CD4-positive, CD25-positive, alpha-beta regulatory T cell (primary cell): ENCODE data around the gene BAIAP2. TPM values are rescaled to one million over a fixed set of nuclear protein-coding genes. Genes with fewer than 3 reads are reported as not detected.

Source experiments
- ATAC-seq, 2 donors: fragments of 150-1000 bp; cut with Tn5 transposase; one replicate each; pipeline ENCODE4 v1.10.0; 2021; ENCODE audit warnings: low read depth in 2 of 2, moderate number of reproducible peaks in 2 of 2, moderate library complexity in 1 of 2
- DNase-seq, 3 donors: peaks; one replicate each; pipeline versions ENCODE4 v3.0.0 to v3.0.0-alpha.2; 2012 to 2022; ENCODE audit warnings: mixed read lengths in 1 of 3
- H3K27ac ChIP-seq: one replicate; pipeline ENCODE4 v1.7.0; 2013; ENCODE audit warnings: mild to moderate bottlenecking, low read length; ENCODE audit not compliant: insufficient read depth, poor library complexity, severe bottlenecking
- H3K27me3 ChIP-seq: one replicate; pipeline ENCODE4 v1.7.0; 2013; ENCODE audit warnings: low read length; ENCODE audit not compliant: control insufficient read depth, insufficient read depth
- H3K36me3 ChIP-seq: one replicate; pipeline ENCODE4 v1.7.0; 2013; ENCODE audit warnings: mild to moderate bottlenecking, low read length, moderate library complexity; ENCODE audit not compliant: control insufficient read depth, insufficient read depth
- H3K4me1 ChIP-seq: 2 replicates; pipeline ENCODE4 v1.7.0; 2013; ENCODE audit warnings: mild to moderate bottlenecking, low read length; ENCODE audit not compliant: insufficient read depth, control insufficient read depth, poor library complexity, severe bottlenecking
- H3K4me3 ChIP-seq: one replicate; pipeline ENCODE4 v1.7.0; 2013; ENCODE audit warnings: low read depth, mild to moderate bottlenecking, low read length, moderate library complexity
- H3K9me3 ChIP-seq, 2 experiments: 1 replicate in 1 of 2; 2 replicates in 1 of 2; pipeline ENCODE4 v1.7.0; 2013; ENCODE audit warnings: low read length in 2 of 2, mild to moderate bottlenecking in 1 of 2, moderate library complexity in 1 of 2; ENCODE audit not compliant: control insufficient read depth in 2 of 2
- H3K27ac Mint-ChIP-seq, 3 donors: one replicate each; pipeline ENCODE4 v1.8.0; 2020 to 2022; ENCODE audit warnings: mild to moderate bottlenecking in 3 of 3, mixed read lengths in 3 of 3, moderate library complexity in 2 of 3
- H3K27me3 Mint-ChIP-seq: one replicate; pipeline ENCODE4 v1.8.0; 2022; ENCODE audit warnings: mild to moderate bottlenecking, mixed read lengths
- H3K36me3 Mint-ChIP-seq: one replicate; pipeline ENCODE4 v1.8.0; 2020; ENCODE audit warnings: mixed read lengths
- H3K4me1 Mint-ChIP-seq, 4 donors: one replicate each; pipeline ENCODE4 v1.8.0; 2020 to 2022; ENCODE audit warnings: mixed read lengths in 4 of 4, mild to moderate bottlenecking in 1 of 4
- H3K4me3 Mint-ChIP-seq, 4 donors: one replicate each; pipeline ENCODE4 v1.8.0; 2020 to 2022; ENCODE audit warnings: mild to moderate bottlenecking in 4 of 4, mixed read lengths in 4 of 4, moderate library complexity in 3 of 4
- H3K9me3 Mint-ChIP-seq, 7 donors: one replicate each; pipeline ENCODE4 v1.8.0; 2020 to 2022; ENCODE audit warnings: mixed read lengths in 7 of 7, mild to moderate bottlenecking in 3 of 7, moderate library complexity in 2 of 7
- polyA plus RNA-seq, 4 donors: library from polyadenylated mRNA; unstranded; fragments of 300-500 nt; fragmentation: Illumina TruSeq; gene quantifications; one replicate each; pipeline ENCODE4 v1.2.3, GENCODE V29; 2021
- total RNA-seq: library from RNA; stranded (reverse); gene quantifications from one replicate; pipeline ENCODE4 v1.2.3, GENCODE V29; 2022

The BAIAP2 gene
- total and polyA plus RNA-seq, 5 donors from 2014 or later, result 1.5 to 6.8 (median 1.7) TPM

DNA sequence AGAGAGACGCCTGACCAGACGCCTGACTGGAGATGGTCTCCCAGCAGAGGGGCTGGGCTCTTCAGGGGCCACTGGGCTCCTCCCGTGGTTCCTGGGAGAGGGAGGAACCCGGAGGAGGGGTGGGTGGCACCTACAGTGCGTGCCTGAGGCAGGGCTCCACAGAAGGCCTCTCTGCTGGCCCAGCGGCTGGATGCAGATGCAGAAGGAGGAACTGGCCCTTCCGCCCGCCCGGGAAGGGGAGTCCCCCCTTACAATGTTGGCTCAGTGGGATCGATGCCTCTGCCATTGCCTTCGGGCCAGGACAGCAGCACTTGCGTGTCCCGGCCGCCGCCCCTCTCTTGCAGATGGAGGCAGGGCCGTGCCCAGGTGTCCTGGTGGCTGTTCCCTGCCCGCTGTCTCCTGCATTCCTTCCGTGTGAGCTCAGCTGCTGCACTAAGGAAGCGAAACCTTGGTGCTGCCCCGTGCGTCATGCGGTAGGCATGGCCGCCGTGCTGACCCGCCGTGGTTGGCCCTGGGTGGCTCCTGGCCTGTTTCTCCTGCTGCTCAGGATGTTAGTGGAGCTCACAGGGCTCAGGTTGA is 15.1 kb downstream of the BAIAP2 start:
- no peaks in the 10 kb centered on the region for H3K36me3 Mint-ChIP-seq
- H3K4me3 ChIP-seq, result no peak overlapping the region
- H3K27ac ChIP-seq, result no peak overlapping the region
- no peaks in the 10 kb centered on the region for H3K27me3 ChIP-seq
- peaks cover 0 to 18% (median under 1%) of the 10 kb centered on the region in 4 donors for H3K4me1 Mint-ChIP-seq
- H3K9me3 Mint-ChIP-seq, result no peaks in the 10 kb centered on the region
- no peaks in the 10 kb centered on the region for H3K4me1 ChIP-seq
- ATAC-seq, result peak in 1 of 2 donors; percentile 38
- no peaks in the 10 kb centered on the region for H3K36me3 ChIP-seq
- H3K27me3 Mint-ChIP-seq, result no peaks in the 10 kb centered on the region
- no peak for DNase-seq
- H3K9me3 ChIP-seq, result no peaks in the 10 kb centered on the region
- no peak overlapping the region for H3K27ac Mint-ChIP-seq
- H3K4me3 Mint-ChIP-seq, result no peak overlapping the region

GRCh38 chr17:81050645-81051625 is 16.0 kb downstream of the BAIAP2 start:
- Mint-ChIP-seq H3K27me3 (no peaks in the 10 kb centered on the region), H3K9me3 (no peaks in the 10 kb centered on the region), H3K4me3 (no peak overlapping the region), H3K36me3 (no peaks in the 10 kb centered on the region), H3K27ac (no peak overlapping the region), H3K4me1 (peaks cover 0 to 18% (median under 1%) of the 10 kb centered on the region in 4 donors)
- no peaks in the 10 kb centered on the region for H3K4me1 ChIP-seq
- DNase-seq, result no peak
- ATAC-seq, result no peak
- no peaks in the 10 kb centered on the region for H3K9me3 ChIP-seq
- no peaks in the 10 kb centered on the region for H3K27me3 ChIP-seq
- H3K27ac ChIP-seq, result no peak overlapping the region
- no peak overlapping the region for H3K4me3 ChIP-seq
- no peaks in the 10 kb centered on the region for H3K36me3 ChIP-seq

DNA sequence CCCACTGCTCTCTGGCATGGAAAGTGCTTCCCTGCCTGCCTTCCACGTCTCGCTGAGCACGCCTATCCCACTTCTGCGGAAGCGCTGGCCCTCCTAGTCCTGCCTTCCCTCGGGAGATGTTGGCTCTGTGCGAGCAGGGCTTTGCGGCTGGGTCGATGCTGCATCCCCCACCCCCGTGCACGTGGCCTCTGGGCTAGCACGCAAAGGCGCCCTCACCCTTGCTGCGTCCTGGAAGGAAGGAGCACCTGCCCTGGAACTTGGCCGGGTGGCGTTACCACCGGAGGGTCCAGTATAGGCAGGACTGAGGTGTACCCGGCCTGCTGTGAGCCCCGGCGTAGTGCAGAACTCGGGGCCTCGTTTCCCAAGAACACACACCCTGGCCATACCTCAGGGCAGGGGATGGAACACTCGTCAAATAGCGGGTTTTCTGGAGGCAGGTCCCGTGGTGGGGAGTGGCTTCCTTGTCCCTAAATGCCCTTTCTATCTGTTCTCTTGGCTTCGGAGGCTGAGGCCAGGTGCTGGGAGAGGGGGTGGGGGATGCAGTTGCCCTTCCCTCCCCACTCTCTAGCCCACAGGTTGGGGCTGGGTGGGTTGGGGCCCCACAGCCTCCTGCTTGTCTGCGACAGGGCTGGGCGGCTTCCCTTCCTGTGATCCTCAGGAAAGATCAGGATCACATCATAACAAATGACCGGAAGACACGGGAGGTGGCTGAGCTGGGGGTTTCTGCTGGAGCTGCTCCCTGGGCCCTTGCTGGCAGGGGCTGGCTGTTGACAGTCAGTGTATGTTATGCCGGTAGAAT is 17.4 kb downstream of the BAIAP2 start:
- Mint-ChIP-seq H3K36me3 (no peaks in the 10 kb centered on the region), H3K4me3 (no peak overlapping the region), H3K4me1 (peaks cover 0 to 15% (median under 1%) of the 10 kb centered on the region in 4 donors), H3K27ac (no peak overlapping the region), H3K9me3 (no peaks in the 10 kb centered on the region), H3K27me3 (no peaks in the 10 kb centered on the region)
- ATAC-seq, result no peak
- Histone ChIP-seq H3K36me3 (no peaks in the 10 kb centered on the region), H3K4me1 (no peaks in the 10 kb centered on the region), H3K27me3 (no peaks in the 10 kb centered on the region), H3K27ac (no peak overlapping the region), H3K4me3 (no peak overlapping the region), H3K9me3 (no peaks in the 10 kb centered on the region)
- no peak for DNase-seq

- no peak overlapping the region for H3K4me3 Mint-ChIP-seq
- H3K4me1 Mint-ChIP-seq, result peaks cover 0 to 13% (median under 1%) of the 10 kb centered on the region in 4 donors
- Histone ChIP-seq H3K27ac (no peak overlapping the region), H3K36me3 (no peaks in the 10 kb centered on the region), H3K4me3 (no peak overlapping the region), H3K4me1 (no peaks in the 10 kb centered on the region), H3K27me3 (no peaks in the 10 kb centered on the region), H3K9me3 (no peaks in the 10 kb centered on the region)
- no peaks in the 10 kb centered on the region for H3K27me3 Mint-ChIP-seq
- H3K9me3 Mint-ChIP-seq, result no peaks in the 10 kb centered on the region
- ATAC-seq (no peak), DNase-seq (no peak)
- no peak overlapping the region for H3K27ac Mint-ChIP-seq
- no peaks in the 10 kb centered on the region for H3K36me3 Mint-ChIP-seq
Observed at GRCh38 chr17:81053041-81053970, 18.4 kb downstream of the BAIAP2 start.

DNA sequence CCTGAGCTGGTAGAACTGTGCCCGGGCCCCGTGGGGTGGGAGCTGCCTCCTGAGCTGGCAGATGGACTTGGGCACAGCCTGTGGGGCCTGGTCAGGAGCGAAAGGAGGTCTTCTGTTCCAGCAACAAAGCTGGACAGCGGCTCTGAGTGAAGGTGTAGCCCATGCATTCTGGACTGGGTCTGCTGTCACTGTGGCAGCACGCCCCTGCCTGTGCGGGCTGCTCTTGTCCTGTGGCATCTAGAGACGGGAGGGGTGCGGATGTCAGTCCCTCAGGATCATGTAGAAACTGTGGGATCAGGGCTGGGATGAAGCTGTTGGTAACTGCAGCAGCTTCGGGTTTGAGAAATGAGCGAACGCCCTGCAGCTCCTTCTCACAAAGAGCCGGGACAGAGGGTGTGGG is 19.4 kb downstream of the BAIAP2 start:
- no peak overlapping the region for H3K4me3 ChIP-seq
- ATAC-seq (no peak), DNase-seq (no peak)
- no peaks in the 10 kb centered on the region for H3K36me3 Mint-ChIP-seq
- H3K27ac Mint-ChIP-seq, result no peak overlapping the region
- no peaks in the 10 kb centered on the region for H3K27me3 Mint-ChIP-seq
- H3K9me3 Mint-ChIP-seq, result no peaks in the 10 kb centered on the region
- no peak overlapping the region for H3K4me3 Mint-ChIP-seq
- H3K36me3 ChIP-seq, result no peaks in the 10 kb centered on the region
- H3K9me3 ChIP-seq, result no peaks in the 10 kb centered on the region
- no peaks in the 10 kb centered on the region for H3K4me1 ChIP-seq
- H3K4me1 Mint-ChIP-seq, result peaks cover 0 to 10% (median under 1%) of the 10 kb centered on the region in 4 donors
- H3K27me3 ChIP-seq, result no peaks in the 10 kb centered on the region
- no peak overlapping the region for H3K27ac ChIP-seq

DNA sequence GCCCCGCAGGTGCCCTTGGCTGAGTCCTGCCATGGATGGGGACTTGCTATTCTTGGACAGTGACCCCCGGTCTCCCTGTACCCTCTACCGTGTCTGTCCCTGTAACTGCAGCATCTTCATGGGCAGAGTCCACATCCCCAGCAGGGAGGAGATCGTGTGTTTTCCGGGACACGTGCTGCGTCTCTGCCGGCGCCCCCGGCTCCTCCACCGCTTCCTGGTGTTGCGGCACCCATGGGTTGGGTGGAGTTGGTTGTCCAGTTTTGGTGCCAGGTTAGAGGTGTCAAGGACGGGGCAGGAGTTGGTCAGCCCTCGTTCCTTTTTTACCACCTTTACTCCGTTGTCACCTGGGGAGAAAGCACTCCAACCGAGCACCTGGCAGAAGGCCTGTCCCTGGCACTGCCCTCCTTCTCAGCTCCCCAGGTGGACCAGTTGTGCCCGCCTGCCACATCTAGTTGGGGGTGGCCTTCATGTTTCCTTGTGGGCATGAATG is 20.0 kb downstream of the BAIAP2 start:
- H3K36me3 ChIP-seq, result no peaks in the 10 kb centered on the region
- DNase-seq, result no peak
- H3K4me1 ChIP-seq, result no peaks in the 10 kb centered on the region
- no peaks in the 10 kb centered on the region for H3K27me3 ChIP-seq
- no peak overlapping the region for H3K27ac ChIP-seq
- Mint-ChIP-seq H3K4me3 (no peak overlapping the region), H3K36me3 (no peaks in the 10 kb centered on the region), H3K27me3 (no peaks in the 10 kb centered on the region), H3K4me1 (peaks cover 0 to 6% (median 0%) of the 10 kb centered on the region in 4 donors), H3K9me3 (no peaks in the 10 kb centered on the region), H3K27ac (no peak overlapping the region)
- no peaks in the 10 kb centered on the region for H3K9me3 ChIP-seq
- no peak overlapping the region for H3K4me3 ChIP-seq
- no peak for ATAC-seq

DNA sequence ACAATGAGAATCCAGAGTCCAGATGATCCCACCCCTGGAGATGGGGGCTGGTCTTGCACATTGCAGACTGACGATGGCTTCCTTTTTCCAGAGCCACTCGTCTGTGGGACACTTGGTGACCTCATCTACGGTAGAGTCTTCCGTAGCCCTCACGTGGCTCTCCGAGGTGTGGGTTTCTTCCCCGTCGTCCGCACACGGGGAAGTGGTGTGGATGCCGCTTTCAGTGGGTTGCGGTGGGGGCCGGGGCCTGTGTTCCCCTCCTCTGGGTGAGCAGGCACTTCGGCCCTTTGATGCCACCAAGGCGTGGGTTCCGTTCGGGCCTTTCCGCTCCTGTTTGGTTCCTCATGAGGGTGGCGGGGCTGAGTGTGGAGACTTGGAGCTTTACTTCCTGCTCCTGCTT is 21.4 kb downstream of the BAIAP2 start:
- Mint-ChIP-seq H3K4me3 (no peak overlapping the region), H3K27me3 (no peaks in the 10 kb centered on the region), H3K36me3 (no peaks in the 10 kb centered on the region), H3K9me3 (peaks cover 0 to 1% (median 0%) of the 10 kb centered on the region in 7 donors), H3K4me1 (peaks cover 0 to 6% (median 0%) of the 10 kb centered on the region in 4 donors), H3K27ac (no peak overlapping the region)
- Histone ChIP-seq H3K4me1 (no peaks in the 10 kb centered on the region), H3K36me3 (no peaks in the 10 kb centered on the region), H3K4me3 (no peak overlapping the region), H3K27ac (no peak overlapping the region), H3K9me3 (no peaks in the 10 kb centered on the region), H3K27me3 (no peaks in the 10 kb centered on the region)
- DNase-seq (no peak), ATAC-seq (no peak)
